H1 (cell line): ENCODE results near the gene CHRD. TPM values are rescaled to one million over a fixed set of nuclear protein-coding genes. Genes with fewer than 3 reads are reported as not detected.

Source experiments
- CTCF ChIA-PET: fragments of 300-600 bp; sonication (Branson Sonifier 250); formaldehyde crosslinking; loops from one replicate; lab custom pipeline; 2021; ENCODE audit not compliant: partially characterized antibody; lab: Charles Lee
- POLR2A ChIA-PET: fragments of 300-600 bp; sonication (Branson Sonifier 250); formaldehyde crosslinking; loops from one replicate; lab custom pipeline; 2021; ENCODE audit warnings: inconsistent platforms; ENCODE audit not compliant: partially characterized antibody; lab: Charles Lee
- DNase-seq, 2 experiments: peaks; one replicate each; pipeline versions ENCODE4 v3.0.0 to v3.0.0-alpha.2; 2010 to 2022; ENCODE audit warnings: low spot score in 2 of 2, low read depth in 1 of 2, mixed read lengths in 1 of 2
- FAIRE-seq: peaks from 2 replicates; lab custom pipeline; 2011; peaks lifted over from hg19 to GRCh38; lab: Jason Lieb, UNC
- H2AFZ ChIP-seq: 2 replicates; pipeline ENCODE4 v1.8.1; 2012; ENCODE audit warnings: low read length, inconsistent platforms
- H2AK5ac ChIP-seq: 2 replicates; pipeline ENCODE4 v1.6.1; 2013; ENCODE audit warnings: low read depth, low read length
- H2BK120ac ChIP-seq: replicated peaks from 2 replicates; pipeline ENCODE3; 2013; ENCODE audit warnings: low read depth, low read length, inconsistent platforms
- H2BK12ac ChIP-seq: 2 replicates; pipeline ENCODE4 v1.6.1; 2013; ENCODE audit warnings: low read depth, low read length
- H2BK15ac ChIP-seq: 2 replicates; pipeline ENCODE4 v1.6.1; 2013; ENCODE audit warnings: low read length
- H2BK20ac ChIP-seq: 2 replicates; pipeline ENCODE4 v1.6.1; 2013; ENCODE audit warnings: low read length
- H2BK5ac ChIP-seq: 2 replicates; pipeline ENCODE4 v1.6.1; 2013; ENCODE audit warnings: low read depth, low read length
- H3K14ac ChIP-seq: 2 replicates; pipeline ENCODE4 v1.6.1; 2013; ENCODE audit warnings: inconsistent platforms; ENCODE audit not compliant: insufficient read length
- H3K18ac ChIP-seq: 2 replicates; pipeline ENCODE4 v1.6.1; 2013; ENCODE audit warnings: low read length; ENCODE audit errors: extremely low read depth
- H3K23ac ChIP-seq: 2 replicates; pipeline ENCODE4 v1.6.1; 2013; ENCODE audit warnings: inconsistent platforms; ENCODE audit not compliant: insufficient read length
- H3K23me2 ChIP-seq: 2 replicates; pipeline ENCODE4 v1.6.1; 2013; ENCODE audit warnings: low read depth, low read length
- H3K27ac ChIP-seq: 2 replicates; pipeline ENCODE4 v1.6.1; 2011; ENCODE audit warnings: low read depth, low read length, inconsistent platforms
- H3K27me3 ChIP-seq, 4 experiments: replicated peaks in 1 of 4; 1 replicate in 1 of 4; 2 replicates in 3 of 4; pipeline versions ENCODE4 v1.6.1 to v1.8.1; 2011 to 2013; ENCODE audit warnings: low read length in 3 of 4, mild to moderate bottlenecking in 3 of 4, inconsistent platforms in 2 of 4, mixed read lengths in 2 of 4, moderate library complexity in 1 of 4; ENCODE audit not compliant: control insufficient read depth in 3 of 4, insufficient read depth in 3 of 4; ENCODE audit errors: extremely low read depth in 1 of 4
- H3K36me3 ChIP-seq, 4 experiments: 2 replicates each; pipeline versions ENCODE4 v1.6.1 to v1.8.1; 2011 to 2013; ENCODE audit warnings: mild to moderate bottlenecking in 4 of 4, low read length in 3 of 4, moderate library complexity in 2 of 4, control low read depth in 1 of 4, inconsistent platforms in 1 of 4; ENCODE audit not compliant: insufficient read depth in 4 of 4, control insufficient read depth in 2 of 4
- H3K4ac ChIP-seq: replicated peaks from 2 replicates; pipeline ENCODE3; 2013; ENCODE audit warnings: low read length, low read depth, mixed read lengths, inconsistent platforms; ENCODE audit not compliant: insufficient read length
- H3K4me1 ChIP-seq, 4 experiments: replicated peaks in 1 of 4; 1 replicate in 1 of 4; 2 replicates in 3 of 4; pipeline versions ENCODE4 v1.6.1 to v1.8.1; 2011 to 2013; ENCODE audit warnings: low read length in 3 of 4, inconsistent platforms in 2 of 4, mixed read lengths in 1 of 4; ENCODE audit not compliant: insufficient read depth in 4 of 4, control insufficient read depth in 3 of 4
- H3K4me2 ChIP-seq, 2 experiments: 2 replicates each; pipeline versions ENCODE4 v1.6.1 to v1.8.1; 2011 to 2013; ENCODE audit warnings: low read depth in 2 of 2, low read length in 2 of 2, control low read depth in 1 of 2, inconsistent platforms in 1 of 2, mild to moderate bottlenecking in 1 of 2; ENCODE audit not compliant: insufficient read depth in 1 of 2
- H3K4me3 ChIP-seq, 4 experiments: fragments of 200-600, 300-600 bp in 1 of 4; sonication (generic), shearing (Covaris generic), sonication (Bioruptor Twin) in 1 of 4; 2 replicates each; pipeline versions ENCODE4 v1.5.1 to v1.8.1; 2011 to 2016; ENCODE audit warnings: low read length in 4 of 4, low read depth in 3 of 4, control low read depth in 2 of 4, inconsistent platforms in 2 of 4, mild to moderate bottlenecking in 2 of 4, mixed read lengths in 1 of 4, moderate library complexity in 1 of 4; ENCODE audit not compliant: insufficient read depth in 2 of 4; ENCODE audit errors: extremely low read depth in 1 of 4
- H3K56ac ChIP-seq: replicated peaks from 2 replicates; pipeline ENCODE3; 2013; ENCODE audit warnings: low read depth, mild to moderate bottlenecking, mixed read lengths, low read length, inconsistent platforms; ENCODE audit not compliant: insufficient read length
- H3K79me1 ChIP-seq: 2 replicates; pipeline ENCODE4 v1.6.1; 2013; ENCODE audit warnings: low read depth, low read length, control low read depth
- H3K79me2 ChIP-seq, 2 experiments: 2 replicates each; pipeline versions ENCODE4 v1.6.1 to v1.8.1; 2012 to 2013; ENCODE audit warnings: low read length in 2 of 2, mild to moderate bottlenecking in 2 of 2, inconsistent platforms in 1 of 2; ENCODE audit not compliant: insufficient read depth in 2 of 2, control insufficient read depth in 1 of 2
- H3K9ac ChIP-seq, 4 experiments: replicated peaks in 1 of 4; 1 replicate in 1 of 4; 2 replicates in 3 of 4; pipeline versions ENCODE4 v1.6.1 to v1.8.1; 2011 to 2013; ENCODE audit warnings: low read depth in 3 of 4, low read length in 3 of 4, control low read depth in 2 of 4, mild to moderate bottlenecking in 2 of 4, moderate library complexity in 2 of 4, inconsistent platforms in 1 of 4; ENCODE audit errors: extremely low read depth in 1 of 4
- H3K9me3 ChIP-seq, 2 experiments: 2 replicates each; pipeline versions ENCODE4 v1.6.1 to v1.8.1; 2012 to 2013; ENCODE audit warnings: mild to moderate bottlenecking in 2 of 2, moderate library complexity in 2 of 2, control low read depth in 1 of 2, inconsistent platforms in 1 of 2, low read depth in 1 of 2, low read length in 1 of 2, mixed read lengths in 1 of 2; ENCODE audit not compliant: insufficient read depth in 2 of 2
- H4K20me1 ChIP-seq, 2 experiments: replicated peaks in 1 of 2; 2 replicates each; pipeline versions ENCODE3 to v1.8.1; 2011 to 2013; ENCODE audit warnings: inconsistent platforms in 2 of 2, low read length in 2 of 2, mild to moderate bottlenecking in 1 of 2; ENCODE audit not compliant: insufficient read depth in 2 of 2, control insufficient read depth in 1 of 2
- H4K5ac ChIP-seq: 2 replicates; pipeline ENCODE4 v1.6.1; 2013; ENCODE audit warnings: low read length, low read depth, mixed read lengths, inconsistent platforms; ENCODE audit not compliant: insufficient read length
- H4K8ac ChIP-seq: 2 replicates; pipeline ENCODE4 v1.8.0; 2013; ENCODE audit warnings: mild to moderate bottlenecking, moderate library complexity, low read length, inconsistent platforms; ENCODE audit not compliant: insufficient read depth; ENCODE audit errors: extremely low read depth
- H4K91ac ChIP-seq: replicated peaks from 2 replicates; pipeline ENCODE3; 2013; ENCODE audit warnings: low read length, mixed read lengths, inconsistent platforms; ENCODE audit not compliant: insufficient read length
- MAX ChIP-seq: IDR thresholded peaks from 2 replicates; pipeline ENCODE4 v1.6.1; 2012; ENCODE audit warnings: inconsistent platforms
- SP2 ChIP-seq: IDR thresholded peaks from 2 replicates; pipeline ENCODE4 v1.6.1; 2012; ENCODE audit warnings: mild to moderate bottlenecking, low read length, inconsistent platforms
- WGBS, 2 experiments: shearing (Covaris generic) in 1 of 2; methylation state at CpG; one replicate each; pipeline versions ENCODE4 v1.1.6 to v1.1.7; 2013 to 2015; ENCODE audit warnings: low lambda C conversion rate in 2 of 2, mixed read lengths in 2 of 2, inconsistent platforms in 1 of 2, low coverage in 1 of 2, missing lambda C conversion rate in 1 of 2; ENCODE audit not compliant: insufficient replicate concordance in 2 of 2, insufficient coverage in 1 of 2, insufficient read length in 1 of 2; ENCODE audit errors: extremely low coverage in 1 of 2, missing lambda C conversion rate in 1 of 2; 5-methylcytosine and 5-hydroxymethylcytosine counted together
- polyA plus RNA-seq, 7 experiments: library from polyadenylated mRNA; depleted of rRNA in 3 of 7; stranded (reverse) in 5 of 7; unstranded in 2 of 7; fragments of >200 nt in 5 of 7; fragments of 200-250 nt in 2 of 7; gene quantifications; 1 replicate in 5 of 7; 2 replicates in 1 of 7; 4 replicates in 1 of 7; pipeline versions ENCODE4 v1.2.1 to v1.2.3, GENCODE V29; 2011 to 2013; ENCODE audit warnings: missing spikeins in 2 of 7, mixed read lengths in 2 of 7
- total RNA-seq: library from RNA; stranded (reverse); fragmentation: NEBNext Ultra II Directional; extraction: Animal tissue kit (Norgen Biotek cat#: 25700); gene quantifications from 2 replicates; pipeline ENCODE4 v1.2.1, GENCODE V29; 2021

The CHRD gene
- total and polyA plus RNA-seq, 2 of the 8 experiments (the other 6 are each of a cell fraction or from before 2014, with no cell fraction given), result 0.62 to 0.86 TPM

DNA sequence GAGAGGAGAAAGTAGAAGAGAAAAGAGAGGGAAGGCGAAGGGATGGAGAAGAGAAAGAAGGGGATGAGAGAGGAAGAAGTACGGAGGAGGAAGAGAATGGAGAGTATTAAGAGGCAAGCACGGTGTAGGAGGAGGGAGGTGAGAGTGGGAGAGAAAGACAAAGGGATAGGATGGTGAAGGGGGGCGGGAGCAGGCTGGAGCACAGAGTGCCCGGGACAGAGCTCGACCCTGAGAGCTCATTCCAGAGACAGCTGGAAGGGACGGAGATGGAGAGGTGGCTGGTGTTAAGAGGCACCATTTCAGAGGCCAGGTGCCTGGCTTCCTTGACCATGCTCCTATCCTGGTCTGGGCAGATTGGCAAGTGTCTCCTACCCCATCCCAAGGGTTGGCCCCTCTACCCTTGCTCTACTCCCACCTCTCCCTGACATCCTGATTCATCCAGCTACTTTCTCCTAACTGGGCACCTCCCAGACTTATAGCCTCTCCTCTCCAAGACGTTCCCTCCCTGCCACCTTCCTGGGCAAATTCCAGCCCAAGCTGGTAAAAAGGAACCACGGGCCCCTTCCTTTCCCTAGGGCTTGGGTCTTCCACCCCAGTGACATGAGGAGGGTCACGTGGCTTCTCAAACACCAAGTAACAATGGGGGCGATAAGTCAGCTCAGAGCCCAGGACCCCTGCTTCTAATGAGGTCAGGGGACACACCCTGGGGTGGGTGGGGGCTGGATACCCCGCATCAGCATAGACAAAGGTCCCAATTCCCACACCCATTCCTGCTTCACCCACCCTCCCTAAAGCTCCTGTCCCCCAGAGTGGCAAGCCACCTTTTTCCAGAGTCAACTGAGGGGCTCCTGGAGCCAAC is 19.6 kb upstream of the CHRD start:
- peak overlapping the region; percentile 95; the same call in 1 of the 2 replicates for H2AK5ac ChIP-seq
- DNase-seq, result no peak
- H2BK12ac ChIP-seq, result peak overlapping the region; percentile 75; the same call in 1 of the 2 replicates
- H3K79me2 ChIP-seq, result peaks cover 0 to 15% of the 10 kb centered on the region in 2 experiments; a peak in 2 of 4 replicates
- H3K4ac ChIP-seq, result no peak overlapping the region
- TF ChIP-seq SP2 (no peak), MAX (0 out of 2 replicates have a peak, but pooled peaks have one; percentile 17)
- no peak overlapping the region for H3K23ac ChIP-seq
- H3K56ac ChIP-seq, result no peak overlapping the region
- H4K8ac ChIP-seq, result no peak overlapping the region
- H2BK5ac ChIP-seq, result no peak overlapping the region
- H3K79me1 ChIP-seq, result 0 out of 2 replicates have a peak, but pooled peaks cover 3% of the 10 kb centered on the region
- H3K18ac ChIP-seq, result peak overlapping the region; percentile 15; the same call in 1 of the 2 replicates
- H4K5ac ChIP-seq, result no peak overlapping the region
- H3K4me2 ChIP-seq, result peak overlapping the region; percentile 94 to 98
- no peak for FAIRE-seq
- H3K9me3 ChIP-seq, result no peaks in the 10 kb centered on the region
- peaks cover 0 to 8% (median 3%) of the 10 kb centered on the region in 4 experiments; a peak in 3 of 7 replicates for H3K27me3 ChIP-seq
- H3K27ac ChIP-seq, result no peak overlapping the region
- no peak overlapping the region for H4K91ac ChIP-seq
- peaks cover 6 to 11% of the 10 kb centered on the region in 2 experiments for H4K20me1 ChIP-seq
- ChIA-PET CTCF (interaction anchor here (0.7 to 7.1 kb wide), 13 partner anchors 7 to 465 kb away, joined by 3 to 47 read pairs (median 4); partner anchors contain the start of genes EEF1AKMT4 and FAM131A), POLR2A (interaction anchor here (0.6 to 5.2 kb wide), 14 partner anchors 8 to 183 kb away, joined by 3 to 32 read pairs (median 4); partner anchors contain the start of gene FAM131A)
- peaks cover 22% of the 10 kb centered on the region for H3K23me2 ChIP-seq
- no peak overlapping the region for H2BK120ac ChIP-seq
- H3K9ac ChIP-seq, result peak overlapping the region in 2 of 4 experiments; percentile 27 to 92; a peak in 3 of 7 replicates
- WGBS, 2 experiments, result 49 to 100% methylated on average over 3 to 10 of the region's 12 CpGs
- H3K4me3 ChIP-seq, result peak overlapping the region; percentile 77 to 88 (median 80)
- no peak overlapping the region for H3K14ac ChIP-seq
- H3K4me1 ChIP-seq, result peaks cover 3 to 18% (median 12%) of the 10 kb centered on the region in 4 experiments
- H2BK20ac ChIP-seq, result no peak overlapping the region
- H2BK15ac ChIP-seq, result 0 out of 2 replicates have a peak overlapping the region, but pooled peaks have one; percentile 61
- no peak overlapping the region for H2AFZ ChIP-seq
- H3K36me3 ChIP-seq, result peaks cover 8 to 31% (median 18%) of the 10 kb centered on the region in 4 experiments; a peak in 5 of 8 replicates
